ENCODE results near the gene GPX2.

DNA sequence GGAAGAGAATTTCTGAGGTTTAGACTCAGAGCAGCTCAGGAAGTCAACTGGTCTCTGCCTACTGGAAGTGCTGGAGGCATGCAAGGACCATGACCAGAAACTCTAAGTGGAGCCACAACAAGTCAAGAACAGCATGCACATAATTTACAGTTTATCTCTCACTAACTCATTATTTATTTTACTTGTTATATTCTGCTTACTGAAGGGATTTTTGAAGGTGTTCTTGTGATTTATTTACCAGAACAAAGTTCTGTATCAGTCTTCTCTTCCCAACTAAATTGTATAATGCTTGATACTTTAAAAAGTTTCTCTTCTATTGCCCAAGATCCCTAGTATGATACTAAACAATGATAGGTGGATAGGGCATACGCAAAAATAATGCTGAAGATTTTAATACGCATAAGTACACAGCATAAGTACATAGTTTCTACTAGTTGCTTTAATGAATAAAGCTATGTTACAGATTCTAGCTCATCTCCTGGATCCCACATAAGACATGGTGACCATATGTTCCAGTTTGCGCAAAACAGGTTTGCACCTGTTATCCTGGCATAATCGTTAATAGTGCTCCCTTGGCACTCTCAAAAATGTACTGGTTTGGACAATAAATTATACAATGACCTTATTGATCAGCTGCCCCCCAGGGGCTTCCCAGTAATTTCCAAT lies 51.2 kb downstream of the GPX2 start:
- TF ChIP-seq, protein P1, sequence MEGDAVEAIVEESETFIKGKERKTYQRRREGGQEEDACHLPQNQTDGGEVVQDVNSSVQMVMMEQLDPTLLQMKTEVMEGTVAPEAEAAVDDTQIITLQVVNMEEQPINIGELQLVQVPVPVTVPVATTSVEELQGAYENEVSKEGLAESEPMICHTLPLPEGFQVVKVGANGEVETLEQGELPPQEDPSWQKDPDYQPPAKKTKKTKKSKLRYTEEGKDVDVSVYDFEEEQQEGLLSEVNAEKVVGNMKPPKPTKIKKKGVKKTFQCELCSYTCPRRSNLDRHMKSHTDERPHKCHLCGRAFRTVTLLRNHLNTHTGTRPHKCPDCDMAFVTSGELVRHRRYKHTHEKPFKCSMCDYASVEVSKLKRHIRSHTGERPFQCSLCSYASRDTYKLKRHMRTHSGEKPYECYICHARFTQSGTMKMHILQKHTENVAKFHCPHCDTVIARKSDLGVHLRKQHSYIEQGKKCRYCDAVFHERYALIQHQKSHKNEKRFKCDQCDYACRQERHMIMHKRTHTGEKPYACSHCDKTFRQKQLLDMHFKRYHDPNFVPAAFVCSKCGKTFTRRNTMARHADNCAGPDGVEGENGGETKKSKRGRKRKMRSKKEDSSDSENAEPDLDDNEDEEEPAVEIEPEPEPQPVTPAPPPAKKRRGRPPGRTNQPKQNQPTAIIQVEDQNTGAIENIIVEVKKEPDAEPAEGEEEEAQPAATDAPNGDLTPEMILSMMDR (IDR thresholded peaks at IDR 0.05): no peak
- TF ChIP-seq TCF7L2 (IDR thresholded peaks at IDR 0.05; ENCODE audit: low read depth, low read length) (no peak), POLR2AphosphoS5 (IDR thresholded peaks at IDR 0.05; ENCODE audit: low read depth, low read length) (no peak), SIN3A (IDR thresholded peaks at IDR 0.05; ENCODE audit: borderline replicate concordance, insufficient read depth, low read depth, low read length) (no peak)
- TF ChIP-seq, protein P2, sequence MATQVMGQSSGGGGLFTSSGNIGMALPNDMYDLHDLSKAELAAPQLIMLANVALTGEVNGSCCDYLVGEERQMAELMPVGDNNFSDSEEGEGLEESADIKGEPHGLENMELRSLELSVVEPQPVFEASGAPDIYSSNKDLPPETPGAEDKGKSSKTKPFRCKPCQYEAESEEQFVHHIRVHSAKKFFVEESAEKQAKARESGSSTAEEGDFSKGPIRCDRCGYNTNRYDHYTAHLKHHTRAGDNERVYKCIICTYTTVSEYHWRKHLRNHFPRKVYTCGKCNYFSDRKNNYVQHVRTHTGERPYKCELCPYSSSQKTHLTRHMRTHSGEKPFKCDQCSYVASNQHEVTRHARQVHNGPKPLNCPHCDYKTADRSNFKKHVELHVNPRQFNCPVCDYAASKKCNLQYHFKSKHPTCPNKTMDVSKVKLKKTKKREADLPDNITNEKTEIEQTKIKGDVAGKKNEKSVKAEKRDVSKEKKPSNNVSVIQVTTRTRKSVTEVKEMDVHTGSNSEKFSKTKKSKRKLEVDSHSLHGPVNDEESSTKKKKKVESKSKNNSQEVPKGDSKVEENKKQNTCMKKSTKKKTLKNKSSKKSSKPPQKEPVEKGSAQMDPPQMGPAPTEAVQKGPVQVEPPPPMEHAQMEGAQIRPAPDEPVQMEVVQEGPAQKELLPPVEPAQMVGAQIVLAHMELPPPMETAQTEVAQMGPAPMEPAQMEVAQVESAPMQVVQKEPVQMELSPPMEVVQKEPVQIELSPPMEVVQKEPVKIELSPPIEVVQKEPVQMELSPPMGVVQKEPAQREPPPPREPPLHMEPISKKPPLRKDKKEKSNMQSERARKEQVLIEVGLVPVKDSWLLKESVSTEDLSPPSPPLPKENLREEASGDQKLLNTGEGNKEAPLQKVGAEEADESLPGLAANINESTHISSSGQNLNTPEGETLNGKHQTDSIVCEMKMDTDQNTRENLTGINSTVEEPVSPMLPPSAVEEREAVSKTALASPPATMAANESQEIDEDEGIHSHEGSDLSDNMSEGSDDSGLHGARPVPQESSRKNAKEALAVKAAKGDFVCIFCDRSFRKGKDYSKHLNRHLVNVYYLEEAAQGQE (IDR thresholded peaks at IDR 0.05; ENCODE audit: insufficient read depth in 1 of 2, low read depth in 2 of 2, low read length in 1 of 2): no peak

All from Panc1 (cell line).